SJSA1 (cell line): Measurements from ENCODE around the gene EFNB3. TPM values are rescaled to one million over a fixed set of nuclear protein-coding genes. Genes with fewer than 3 reads are reported as not detected.
A peak's percentile ranks its signal among the peaks of the same experiment; 100 is the strongest.

Experiments used
- DNase-seq, 2 experiments: peaks; one replicate each; pipeline ENCODE4 v3.0.0-alpha.2; 2015 to 2020; ENCODE audit warnings: low spot score in 2 of 2, low read depth in 1 of 2
- H3K27ac ChIP-seq: fragments of 250-450 bp; sonication (Bioruptor Pico); 2 replicates; pipeline ENCODE4 v1.5.1; 2020; ENCODE audit warnings: mild to moderate bottlenecking, moderate library complexity
- H3K27me3 ChIP-seq: fragments of 250-450 bp; sonication (Bioruptor Pico); replicated peaks from 2 replicates; pipeline ENCODE4 v1.5.1; 2020; ENCODE audit warnings: mild to moderate bottlenecking, moderate library complexity
- H3K36me3 ChIP-seq: fragments of 250-450 bp; sonication (Bioruptor Pico); 2 replicates; pipeline ENCODE4 v1.5.1; 2020; ENCODE audit warnings: mild to moderate bottlenecking
- H3K4me1 ChIP-seq: fragments of 250-450 bp; sonication (Bioruptor Pico); replicated peaks from 2 replicates; pipeline ENCODE4 v1.6.1; 2021; ENCODE audit warnings: mild to moderate bottlenecking
- H3K4me3 ChIP-seq: fragments of 250-450 bp; sonication (Bioruptor Pico); 2 replicates; pipeline ENCODE4 v1.5.1; 2020; ENCODE audit warnings: mild to moderate bottlenecking
- H3K9me3 ChIP-seq: fragments of 250-450 bp; sonication (Bioruptor Pico); replicated peaks from 2 replicates; pipeline ENCODE4 v1.5.1; 2020; ENCODE audit warnings: mild to moderate bottlenecking
- total RNA-seq: library from RNA; depleted of rRNA; stranded (reverse); fragments of >200 nt; shearing (Covaris generic); gene quantifications from 2 replicates; pipeline ENCODE4 v1.2.3, GENCODE V29; 2014; rRNA removed

Gene EFNB3
- total RNA-seq, 1 experiment from 2014 or later: not detected

DNA sequence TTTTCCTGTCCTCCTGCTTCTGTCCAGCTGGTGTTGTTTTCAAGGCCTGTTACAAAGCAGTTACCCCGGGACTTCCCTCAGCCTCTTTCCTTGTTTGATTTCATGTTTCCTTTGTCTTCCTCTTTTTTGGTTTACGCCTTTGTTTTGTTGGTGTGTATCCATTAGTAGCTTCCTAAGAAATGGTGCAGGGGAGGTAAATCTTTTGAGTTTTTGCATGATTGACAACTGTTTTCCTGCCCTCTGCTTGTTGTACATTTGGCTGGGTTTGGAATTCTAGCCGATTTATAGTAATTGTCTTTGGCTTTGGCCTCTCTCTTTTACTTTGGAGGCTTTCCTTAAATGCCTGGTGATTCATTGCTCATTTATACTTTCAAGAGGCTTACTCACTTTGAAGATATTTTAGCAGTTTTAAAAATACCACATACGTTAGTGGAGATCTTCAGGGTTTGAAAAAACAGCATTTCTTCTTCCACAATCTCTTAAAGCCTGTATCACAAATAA lies 45.4 kb downstream of the EFNB3 start:
- H3K4me1 ChIP-seq: peaks cover 43% of the 10 kb centered on the region
- peak in 1 of 2 experiments; percentile 76 for DNase-seq
- no peak overlapping the region for H3K4me3 ChIP-seq
- no peaks in the 10 kb centered on the region for H3K36me3 ChIP-seq
- peak overlapping the region; percentile 65 for H3K27ac ChIP-seq
- no peaks in the 10 kb centered on the region for H3K27me3 ChIP-seq
- peaks cover 2% of the 10 kb centered on the region; the same call in 1 of the 2 replicates for H3K9me3 ChIP-seq

DNA sequence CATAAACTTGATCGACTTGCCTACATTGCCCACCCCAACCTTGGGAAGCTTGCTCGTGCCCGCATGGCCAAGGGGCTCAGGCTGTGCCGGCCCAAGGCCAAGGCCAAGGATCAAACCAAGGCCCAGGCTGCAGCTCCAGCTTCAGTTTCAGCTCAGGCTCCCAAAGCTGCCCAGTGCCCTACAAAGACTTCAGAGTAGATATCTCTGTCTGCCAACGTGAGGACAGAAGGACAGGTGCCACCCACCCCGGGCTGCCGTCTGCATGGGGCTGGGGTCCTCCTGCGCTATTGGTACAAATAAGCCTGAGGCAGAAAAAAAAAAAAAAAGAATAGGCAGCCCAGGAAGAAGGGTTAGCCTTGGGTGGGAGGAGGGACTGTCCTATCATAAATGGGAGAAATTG lies 49.7 kb downstream of the EFNB3 start:
- no peak for DNase-seq
- no peaks in the 10 kb centered on the region for H3K27me3 ChIP-seq
- H3K36me3 ChIP-seq: no peaks in the 10 kb centered on the region
- peaks cover 15% of the 10 kb centered on the region for H3K4me1 ChIP-seq
- peaks cover 2% of the 10 kb centered on the region; the same call in 1 of the 2 replicates for H3K9me3 ChIP-seq
- H3K4me3 ChIP-seq: no peak overlapping the region
- H3K27ac ChIP-seq: no peak overlapping the region

DNA sequence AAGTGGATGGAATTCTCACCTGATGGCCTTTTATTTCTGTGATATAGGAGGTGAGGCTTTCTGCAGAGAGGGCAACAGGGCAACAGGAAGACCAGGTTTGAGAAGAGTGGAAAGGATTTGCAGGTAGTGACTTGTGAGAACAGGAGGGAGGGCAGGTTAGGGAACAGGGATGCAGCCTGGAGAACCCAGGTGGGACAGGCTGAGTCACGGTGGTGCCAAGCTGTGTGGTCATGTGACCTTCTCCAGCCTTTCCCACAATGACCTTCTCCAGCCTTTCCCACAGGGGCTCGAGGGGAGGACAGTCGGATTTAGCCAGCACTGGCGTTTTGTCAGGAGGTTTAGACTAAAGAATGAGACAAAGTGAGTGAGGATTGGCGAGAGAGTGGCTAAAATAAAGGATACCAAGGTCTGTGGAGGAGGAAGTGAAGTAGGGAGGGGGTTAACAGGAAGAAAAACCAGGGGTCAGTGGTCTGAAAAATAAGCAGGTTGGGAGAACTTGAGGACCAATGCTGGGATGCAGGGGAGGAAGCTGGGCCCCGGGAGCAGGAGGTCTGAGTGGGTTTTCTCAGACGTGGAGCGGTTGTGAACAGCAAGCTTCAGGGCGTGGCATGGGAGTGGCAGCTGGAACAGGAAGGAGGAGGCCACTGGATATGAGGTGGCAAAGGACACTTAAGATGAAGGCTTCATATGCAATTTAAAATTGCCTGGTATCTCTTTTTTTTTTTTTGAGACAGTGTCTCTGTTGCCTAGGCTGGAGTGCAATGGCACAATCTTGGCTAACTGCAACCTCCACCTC lies 50.3 kb downstream of the EFNB3 start:
- Histone ChIP-seq H3K9me3 (0 out of 2 replicates have a peak, but pooled peaks cover under 1% of the 10 kb centered on the region), H3K27me3 (no peaks in the 10 kb centered on the region), H3K27ac (no peak overlapping the region), H3K4me3 (no peak overlapping the region), H3K4me1 (peaks cover 12% of the 10 kb centered on the region), H3K36me3 (no peaks in the 10 kb centered on the region)
- DNase-seq: no peak

GRCh38 chr17:7756968-7757367 lies 52.0 kb downstream of the EFNB3 start:
- Histone ChIP-seq H3K9me3 (no peaks in the 10 kb centered on the region), H3K27ac (no peak overlapping the region), H3K27me3 (no peaks in the 10 kb centered on the region), H3K36me3 (no peaks in the 10 kb centered on the region), H3K4me1 (no peaks in the 10 kb centered on the region), H3K4me3 (no peak overlapping the region)
- no peak for DNase-seq

Other genes with a start within 250 kb of the EFNB3 start
- 13.8 and 19.9 TPM in 2 replicates for gene ZBTB4, start 225.6 kb upstream of the EFNB3 start, total RNA-seq
- gene SLC35G6, start 223.8 kb upstream of the EFNB3 start, total RNA-seq: not detected in 2 replicates
- 17.5 and 29.3 TPM in 2 replicates for gene POLR2A, start 220.8 kb upstream of the EFNB3 start, total RNA-seq
- gene TNFSF12, start 156.1 kb upstream of the EFNB3 start, total RNA-seq: 5.9 and 22.8 TPM in 2 replicates
- gene TNFSF13, start 146.5 kb upstream of the EFNB3 start, total RNA-seq: 0.56 and 1.3 TPM in 2 replicates
- gene SENP3, start 143.3 kb upstream of the EFNB3 start, total RNA-seq: 74.9 and 101 TPM in 2 replicates
- gene CD68, start 125.6 kb upstream of the EFNB3 start, total RNA-seq: 0.31 and 5.2 TPM in 2 replicates
- gene MPDU1, start 121.3 kb upstream of the EFNB3 start, total RNA-seq: 166 and 213 TPM in 2 replicates
- gene SOX15, start 115.1 kb upstream of the EFNB3 start, total RNA-seq: not detected in 2 replicates
- 39.6 and 49.5 TPM in 2 replicates for gene FXR2, start 90.3 kb upstream of the EFNB3 start, total RNA-seq
- 28.1 and 40.1 TPM in 2 replicates for gene SAT2, start 77.4 kb upstream of the EFNB3 start, total RNA-seq
- gene SHBG, start 75.1 kb upstream of the EFNB3 start, total RNA-seq: not detected in 2 replicates
- gene ATP1B2, start 54.3 kb upstream of the EFNB3 start, total RNA-seq: not detected in 2 replicates
- gene TP53, start 17.7 kb upstream of the EFNB3 start, total RNA-seq: 28.4 and 40.6 TPM in 2 replicates
- gene WRAP53, start 16.7 kb upstream of the EFNB3 start, total RNA-seq: 13.8 and 14.2 TPM in 2 replicates
- not detected in 2 replicates for gene DNAH2, start 12.5 kb downstream of the EFNB3 start, total RNA-seq
- 0.34 and 0.85 TPM in 2 replicates for gene KDM6B, start 129.0 kb downstream of the EFNB3 start, total RNA-seq
- gene TMEM88, start 149.9 kb downstream of the EFNB3 start, total RNA-seq: not detected in 2 replicates
- gene NAA38, start 152.4 kb downstream of the EFNB3 start, total RNA-seq: 90.7 and 148 TPM in 2 replicates
- 2.6 and 2.8 TPM in 2 replicates for gene CYB5D1, start 152.8 kb downstream of the EFNB3 start, total RNA-seq
- gene CHD3, start 183.6 kb downstream of the EFNB3 start, total RNA-seq: 58.3 and 101 TPM in 2 replicates
- 0.42 TPM in 1 of 2 replicates, not detected in the other for gene RNF227, start 211.1 kb downstream of the EFNB3 start, total RNA-seq
- gene KCNAB3, start 224.7 kb downstream of the EFNB3 start, total RNA-seq: 0.45 and 2.7 TPM in 2 replicates
- gene TRAPPC1, start 226.7 kb downstream of the EFNB3 start, total RNA-seq: 30.3 and 48.4 TPM in 2 replicates
- gene CNTROB, start 227.0 kb downstream of the EFNB3 start, total RNA-seq: 30.9 and 41.4 TPM in 2 replicates